ENCODE results near the gene CAB39.

CAB39 gene

DNA sequence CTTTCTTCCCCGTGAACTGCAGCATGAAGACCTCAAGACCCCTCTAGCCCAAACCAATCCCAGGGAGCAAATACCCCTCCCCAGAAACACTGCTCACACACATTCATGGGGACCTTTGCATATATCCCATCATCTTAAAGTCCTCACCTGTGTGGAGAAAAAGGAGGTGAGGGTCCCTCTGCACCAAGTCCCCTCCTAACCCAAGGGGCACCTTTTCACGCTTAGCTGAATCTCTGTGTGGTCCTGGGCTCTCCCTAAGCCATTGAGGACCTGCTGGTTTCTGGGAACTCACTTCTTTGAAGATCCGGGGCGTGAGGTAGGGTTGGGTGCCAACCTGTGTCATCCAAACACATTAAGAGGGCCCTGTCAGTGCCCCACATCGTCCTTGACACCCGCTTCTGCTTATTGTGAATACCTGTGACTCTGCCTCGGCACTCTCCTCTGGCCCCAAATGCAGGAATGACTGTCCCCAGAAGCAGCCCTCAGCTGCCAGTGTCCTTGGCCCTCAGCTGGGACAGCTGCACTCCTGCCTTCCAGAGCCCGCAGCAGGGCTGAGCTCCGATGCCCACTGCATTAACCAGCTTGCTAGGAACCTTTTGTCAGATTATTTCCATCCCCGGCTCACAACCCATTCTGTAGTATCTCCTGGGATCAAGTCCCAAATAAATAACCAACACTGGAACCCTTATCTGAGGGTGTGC is 110.8 kb downstream of the CAB39 start:
- no peak for DNase-seq

DNA sequence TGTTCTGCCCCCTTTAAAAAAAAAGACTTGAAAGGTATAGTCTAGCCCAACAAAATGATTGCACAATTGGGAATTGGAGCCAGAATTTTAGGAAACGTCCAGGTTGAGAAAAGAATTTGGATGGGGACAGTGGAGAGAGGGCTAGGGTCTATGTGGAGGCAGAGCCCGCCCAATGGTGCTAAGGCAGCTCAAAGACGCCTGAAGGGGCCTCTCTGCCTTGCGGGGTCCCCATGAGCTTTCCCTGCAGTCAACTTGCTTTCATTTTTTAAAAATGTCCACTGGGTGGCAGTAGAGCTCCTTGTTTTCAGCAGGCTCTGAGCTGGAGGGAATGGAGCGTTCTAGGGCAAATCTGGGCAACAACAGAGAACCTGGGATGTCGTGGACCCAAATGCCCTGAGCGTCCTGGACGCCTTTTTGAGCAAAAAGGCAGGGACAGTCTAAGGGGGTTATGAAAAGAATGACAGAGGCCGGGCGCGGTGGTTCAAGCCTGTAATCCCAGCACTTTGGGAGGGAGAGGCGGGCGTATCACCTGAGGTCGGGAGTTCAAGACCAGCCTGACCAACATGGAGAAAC is 111.8 kb downstream of the CAB39 start:
- DNase-seq: peak; percentile 63

DNA sequence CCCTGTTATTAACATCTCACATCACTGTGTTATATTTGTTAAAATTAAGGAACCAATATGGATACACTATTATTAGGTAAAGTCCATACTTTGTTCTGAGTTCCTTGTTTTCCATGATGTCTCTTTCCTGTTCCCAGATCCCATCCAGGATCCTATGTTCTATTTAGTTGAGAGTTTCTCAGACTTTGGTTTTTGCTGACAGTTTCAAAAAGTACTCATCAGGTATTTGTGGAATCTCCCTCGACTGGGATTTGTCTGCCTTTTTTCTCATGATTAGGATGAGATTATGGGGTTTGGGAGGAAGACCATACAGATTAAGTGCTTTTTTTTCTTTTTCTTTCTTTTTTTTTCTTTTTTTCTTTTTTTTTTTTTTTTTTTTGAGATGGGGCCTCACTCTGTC is 112.7 kb downstream of the CAB39 start:
- no peak for DNase-seq

DNA sequence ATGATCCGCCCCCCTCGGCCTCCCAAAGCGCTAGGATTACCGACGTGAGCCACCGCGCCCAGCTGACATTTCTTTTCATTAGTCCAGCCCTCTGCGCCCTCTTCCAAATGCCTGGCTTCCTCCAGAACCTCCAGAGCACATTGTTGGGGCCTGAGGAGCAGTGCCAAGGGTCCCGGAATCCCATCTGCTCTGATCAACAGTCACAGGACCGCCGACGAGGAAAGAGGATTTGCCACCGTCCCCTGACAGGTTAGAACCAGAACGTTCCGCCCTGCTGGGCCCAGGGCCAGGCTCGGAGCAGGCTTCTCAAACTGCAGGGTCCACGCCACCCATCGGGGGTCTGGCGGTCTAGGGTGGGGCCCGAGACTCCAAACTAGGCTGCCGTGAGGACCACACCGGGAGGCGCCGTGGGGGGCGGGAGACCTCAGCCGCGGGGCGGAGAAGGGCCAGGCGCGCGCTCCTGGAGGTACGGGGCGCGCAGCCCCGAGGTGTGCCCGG is 115.2 kb downstream of the CAB39 start:
- no peak for DNase-seq

DNA sequence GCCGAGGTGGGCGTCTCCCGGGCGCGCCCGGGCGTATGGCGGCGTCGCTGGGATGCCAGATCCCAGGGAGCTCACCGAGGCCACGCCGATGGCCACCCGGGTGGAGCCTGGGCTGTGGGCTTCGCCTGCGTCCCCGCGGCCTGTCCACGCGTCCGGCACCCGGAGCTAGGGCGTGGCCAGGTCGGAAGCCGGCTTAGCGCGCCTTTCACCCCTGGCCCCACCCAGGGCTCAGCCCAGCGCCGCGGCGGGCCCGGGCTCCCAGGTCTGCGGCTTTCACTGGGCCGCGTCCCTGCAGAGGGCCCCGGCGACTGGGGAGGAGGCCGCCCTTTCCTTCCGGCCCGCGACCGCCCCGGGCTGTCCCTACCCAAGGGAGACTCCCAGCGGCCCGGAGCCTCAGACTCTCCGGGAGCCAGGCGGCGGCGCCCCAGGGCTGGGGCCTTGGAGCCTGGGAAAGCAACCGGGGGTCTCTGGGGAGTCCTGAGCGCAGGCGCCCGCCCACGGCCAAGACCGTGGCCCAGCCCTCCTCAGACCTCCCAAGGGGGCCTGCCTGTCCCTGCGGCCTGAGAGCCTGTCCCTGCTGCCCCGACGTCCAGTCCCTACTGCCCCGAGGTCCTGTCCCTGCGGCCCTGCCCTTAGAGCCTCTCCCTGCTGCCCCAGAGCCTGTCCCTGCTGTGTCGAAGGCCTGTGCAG is 115.8 kb downstream of the CAB39 start:
- DNase-seq: no peak

DNA sequence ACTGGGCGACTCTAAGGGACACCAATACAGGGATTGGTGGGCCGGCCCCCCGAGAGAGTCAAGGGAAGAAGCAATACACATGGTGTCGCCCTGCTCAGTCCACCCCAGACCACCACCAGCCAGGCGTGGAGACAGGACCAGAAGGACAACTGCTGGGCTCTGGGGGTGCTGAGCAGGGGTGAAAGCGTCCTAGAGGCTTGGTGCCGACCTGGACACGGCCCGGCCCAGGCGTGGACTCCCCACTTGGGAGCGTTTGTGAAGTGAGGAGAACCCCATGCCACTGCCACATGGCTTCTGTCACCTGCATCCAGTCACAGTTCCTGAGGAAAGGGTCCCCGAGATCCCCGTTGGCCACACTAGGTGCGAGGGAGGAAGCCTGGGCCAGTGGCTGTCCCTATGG is 116.7 kb downstream of the CAB39 start:
- no peak for DNase-seq

DNA sequence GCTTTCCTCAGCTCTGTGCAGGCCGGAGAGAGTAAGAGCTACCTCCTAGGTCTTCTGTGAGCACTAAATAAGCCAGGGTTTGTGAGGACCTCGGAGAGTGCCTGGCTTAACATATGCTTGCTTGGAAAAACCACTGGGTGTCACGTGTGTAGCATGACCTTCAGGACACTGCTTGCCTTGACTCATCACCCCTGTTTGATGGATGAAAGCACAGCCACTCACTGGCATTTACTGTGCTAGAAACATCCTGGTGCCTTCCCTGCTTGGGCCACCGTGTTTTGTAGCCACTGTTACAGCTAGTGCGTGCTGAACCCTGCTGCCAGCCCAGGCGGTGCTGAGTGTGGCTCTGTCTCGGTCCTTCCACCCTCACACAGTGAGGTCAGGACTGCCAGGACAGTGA is 117.3 kb downstream of the CAB39 start:
- no peak for DNase-seq

DNA sequence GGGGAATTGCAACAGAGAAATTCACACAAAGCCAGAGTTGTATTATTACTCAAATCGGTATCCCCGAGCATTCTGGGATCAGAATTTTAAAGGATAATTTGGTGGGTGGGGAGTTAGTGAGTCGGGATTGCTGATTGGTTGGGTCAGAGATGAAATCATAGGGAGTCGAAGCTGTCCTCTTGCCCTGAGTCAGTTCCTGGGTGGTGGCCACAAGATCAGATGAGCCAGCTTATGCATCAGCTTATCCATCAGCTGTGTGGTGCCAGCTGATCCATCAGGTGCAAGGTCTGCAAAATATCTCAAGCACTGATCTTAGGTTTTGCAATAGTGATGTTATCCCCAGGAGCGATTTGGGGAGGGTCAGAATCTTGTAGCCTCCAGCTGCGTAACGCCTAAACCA is 117.8 kb downstream of the CAB39 start:
- no peak for DNase-seq

DNA sequence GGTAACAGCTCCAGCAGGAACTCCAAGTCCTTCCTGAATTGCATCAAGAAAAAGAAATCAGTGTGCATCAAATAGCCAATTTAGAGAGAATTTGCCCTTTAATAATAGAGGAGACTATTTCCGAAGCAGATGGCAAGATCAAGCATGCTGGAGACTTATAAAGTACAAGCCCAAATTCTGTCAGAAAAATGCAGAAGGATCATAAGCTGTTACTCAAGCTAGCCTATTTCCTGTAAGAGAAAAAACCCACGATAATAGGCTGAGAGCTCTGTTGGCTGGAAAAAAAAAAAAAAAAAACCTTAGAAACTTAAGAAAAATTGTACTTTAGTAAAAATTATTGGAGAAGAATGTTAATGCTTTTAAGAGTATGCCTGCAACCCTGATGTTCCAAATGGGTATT is 127.7 kb downstream of the CAB39 start:
- no peak for DNase-seq

DNA sequence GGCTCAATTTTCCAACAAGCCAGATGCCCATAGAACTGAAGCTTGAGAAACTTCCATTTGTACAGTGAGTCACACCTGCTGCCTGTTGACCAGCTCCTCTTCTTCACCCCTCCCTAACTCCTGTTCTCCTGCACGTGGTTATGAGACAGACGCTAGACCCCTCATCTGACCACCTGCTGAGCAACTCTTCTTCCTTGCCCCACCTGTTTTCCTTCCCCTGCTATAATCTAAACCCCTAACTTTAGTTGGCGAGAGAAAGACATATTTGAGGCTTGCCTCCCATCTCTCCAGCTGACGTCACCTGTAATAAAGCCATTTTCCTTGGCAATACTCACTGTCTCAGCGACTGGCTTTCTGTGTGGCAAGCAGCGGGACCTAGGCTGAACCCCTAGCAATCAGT is 129.8 kb downstream of the CAB39 start:
- DNase-seq: no peak

DNA sequence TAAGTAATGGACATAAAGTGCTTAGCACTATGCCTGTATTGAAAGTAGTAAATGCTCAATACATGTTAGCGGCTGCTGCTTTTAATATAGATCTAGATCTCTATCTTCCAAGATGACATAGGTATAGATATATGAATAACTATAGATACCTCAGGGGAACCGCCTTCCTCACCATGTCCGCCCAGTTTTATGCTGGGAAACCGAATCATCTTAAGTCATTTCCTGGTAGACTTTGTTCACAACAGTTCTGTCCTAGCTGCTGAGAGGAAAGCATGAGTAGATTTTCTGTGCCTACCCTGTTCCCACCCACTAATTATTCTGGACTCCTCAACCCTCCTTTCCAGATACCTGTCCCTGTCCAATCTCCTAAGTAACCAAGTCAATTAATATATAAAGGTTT is 130.5 kb downstream of the CAB39 start:
- no peak for DNase-seq

DNA sequence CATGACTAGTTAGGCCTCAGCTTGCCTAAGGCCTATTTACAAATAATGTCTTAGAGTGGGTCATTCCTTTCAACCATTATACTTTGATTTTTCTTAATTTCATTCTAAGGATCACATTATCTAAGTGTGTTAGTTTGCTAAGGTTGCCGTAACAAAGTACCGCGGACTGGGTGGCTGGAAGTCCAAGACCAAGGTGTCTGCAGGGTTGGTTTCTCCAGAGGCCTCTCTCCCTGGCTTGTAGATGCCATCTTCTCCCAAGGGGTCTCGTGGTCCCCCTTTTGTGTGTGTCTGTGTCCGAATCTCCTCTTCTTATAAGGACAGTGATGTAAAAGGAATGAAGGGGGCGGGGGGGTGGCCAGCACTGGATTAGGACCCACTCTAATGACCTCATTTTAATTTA is 133.7 kb downstream of the CAB39 start:
- DNase-seq: no peak

DNA sequence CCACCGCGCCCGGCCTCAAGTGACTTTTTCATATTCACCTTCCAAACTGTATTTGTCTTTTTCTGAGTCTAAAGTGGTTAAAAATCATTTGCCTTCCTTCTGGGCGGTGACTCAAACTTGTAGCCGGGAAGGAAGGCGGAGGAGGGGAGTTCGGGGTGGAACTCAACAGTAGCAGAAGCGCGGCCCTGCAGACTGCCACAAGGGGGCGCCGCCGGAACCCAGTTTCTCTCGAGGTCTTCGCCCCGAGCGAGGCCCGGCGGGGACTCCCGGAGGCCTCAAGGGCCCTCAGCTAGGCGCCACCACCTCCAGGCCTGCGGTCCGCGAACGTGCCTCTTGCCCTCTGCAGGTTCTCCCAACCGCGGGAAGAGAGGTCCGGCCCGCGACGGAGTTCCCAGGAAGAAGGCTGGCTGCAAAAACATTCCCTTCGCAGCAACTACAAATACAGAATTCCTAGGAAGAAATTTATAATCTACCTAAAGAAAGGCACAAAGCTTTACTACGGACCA is 135.3 kb downstream of the CAB39 start:
- DNase-seq: peak; percentile 71

DNA sequence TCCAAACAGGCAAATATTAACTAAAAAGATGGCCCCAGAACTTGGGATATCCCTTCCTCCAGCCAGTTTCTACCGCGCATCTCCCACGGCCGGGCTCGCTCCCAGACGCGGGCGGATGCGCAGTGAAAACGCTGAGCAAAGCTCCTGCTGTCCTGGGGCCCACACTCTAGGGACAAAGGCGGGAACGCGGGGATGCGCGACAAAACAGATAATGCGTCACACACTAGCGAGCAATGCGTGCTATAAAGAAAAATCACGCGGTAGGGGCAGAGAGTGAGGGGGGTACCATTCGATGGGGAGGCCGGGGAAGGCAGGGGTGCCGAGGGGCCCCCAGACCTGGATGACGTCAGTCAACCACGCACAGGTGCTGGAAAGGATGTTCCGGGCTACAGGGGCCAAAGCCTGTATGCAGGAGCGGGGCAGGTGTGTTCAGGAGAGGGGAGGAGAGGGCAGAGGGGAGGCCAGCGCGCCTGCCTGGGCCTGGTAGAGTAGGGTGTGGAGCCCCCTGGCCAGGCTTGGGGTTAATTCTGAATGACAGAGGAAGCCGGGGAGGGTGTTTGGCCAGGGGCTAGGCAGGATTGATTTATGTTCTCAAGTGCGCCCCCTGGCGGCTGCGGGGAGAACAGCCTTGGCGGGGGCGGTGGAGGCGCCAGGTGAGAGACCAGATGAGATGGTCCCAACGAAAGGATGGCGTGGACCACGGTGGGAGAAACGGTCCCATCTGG is 137.2 kb downstream of the CAB39 start:
- no peak for DNase-seq

DNA sequence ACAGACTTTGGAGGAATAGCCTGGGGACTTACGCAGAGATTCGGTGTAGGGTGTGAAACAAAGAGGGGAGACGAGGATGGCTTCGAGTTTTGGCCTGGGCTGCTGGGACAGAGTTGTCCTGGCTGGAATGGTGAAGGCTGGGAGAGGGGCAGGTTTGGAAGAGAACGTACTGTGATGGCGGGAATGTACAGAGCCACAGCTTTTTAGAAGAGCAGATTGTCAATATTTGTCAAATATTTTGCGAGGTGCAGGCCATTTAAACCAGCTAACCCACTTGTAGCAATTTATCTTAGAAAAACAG is 137.7 kb downstream of the CAB39 start:
- DNase-seq: no peak

DNA sequence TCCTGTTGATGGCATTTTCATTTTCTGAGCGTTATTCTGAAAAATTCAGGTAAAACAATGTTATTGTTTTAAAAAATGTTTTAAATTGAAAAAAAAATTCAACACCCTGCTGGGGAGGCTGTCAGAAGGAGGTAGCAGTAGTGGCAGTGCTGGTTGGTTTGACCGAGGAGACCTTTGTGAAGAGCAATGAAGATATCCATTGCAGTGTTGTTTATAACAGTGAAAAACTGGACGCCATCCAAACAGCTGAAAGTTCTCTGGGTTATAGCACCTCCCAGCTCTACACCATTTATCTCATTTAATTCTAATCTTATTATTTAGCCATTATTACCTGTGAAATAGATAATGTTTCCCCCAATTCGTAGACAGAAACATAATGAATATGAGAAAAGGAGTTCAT is 139.5 kb downstream of the CAB39 start:
- no peak for DNase-seq

DNA sequence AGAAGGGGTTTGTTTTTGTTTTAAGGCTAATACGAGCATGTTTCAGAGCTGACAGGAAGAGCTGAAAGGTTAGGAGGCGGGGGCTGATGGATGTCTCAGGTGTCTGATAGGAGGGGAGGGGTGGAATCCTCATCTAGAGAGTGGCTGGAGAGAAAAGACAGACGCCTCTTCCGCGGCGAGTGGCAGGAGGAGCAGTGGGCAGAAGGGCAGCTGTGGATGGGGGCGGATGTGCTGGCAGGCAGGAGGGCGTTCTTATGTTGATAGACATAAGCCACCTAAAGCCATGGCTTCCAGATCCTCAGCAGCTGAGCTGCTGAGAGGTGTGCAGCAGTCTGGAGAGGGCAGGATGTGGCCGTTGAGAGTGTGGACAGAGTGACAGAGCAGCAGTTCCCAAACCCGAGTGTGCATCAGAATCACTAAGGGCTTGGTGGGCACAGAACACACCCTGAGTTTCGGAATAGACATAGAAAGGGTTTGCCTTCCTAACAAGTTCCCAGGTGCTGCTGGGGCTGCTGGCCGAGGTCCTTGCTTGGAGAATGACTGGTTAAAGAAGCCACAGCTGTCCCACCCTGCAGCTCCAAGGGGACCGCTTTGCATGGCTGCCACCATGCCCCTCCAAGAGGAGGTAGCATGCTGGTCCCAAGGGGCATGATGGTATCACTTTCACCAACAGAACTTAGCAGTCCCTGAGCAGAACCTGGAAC is 149.1 kb downstream of the CAB39 start:
- no peak for DNase-seq

DNA sequence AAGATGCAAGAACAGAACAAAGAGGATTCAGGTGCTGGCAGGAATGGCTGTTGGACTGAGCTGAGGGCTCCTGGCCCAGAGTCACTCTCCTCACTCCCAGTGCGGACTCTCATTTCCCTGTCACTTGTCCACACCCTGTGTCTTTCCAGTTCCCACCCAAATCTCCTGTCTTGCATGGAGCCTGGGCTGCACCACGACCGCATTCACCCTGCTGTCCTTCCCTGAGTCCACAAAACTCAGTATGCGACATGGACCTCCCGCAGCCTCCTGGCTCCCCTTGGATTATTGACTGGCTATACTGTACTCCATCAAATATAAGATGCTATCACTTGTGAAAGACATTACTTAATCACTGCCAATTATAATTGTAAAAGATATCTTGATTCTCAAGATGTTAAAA is 149.7 kb downstream of the CAB39 start:
- DNase-seq: no peak

DNA sequence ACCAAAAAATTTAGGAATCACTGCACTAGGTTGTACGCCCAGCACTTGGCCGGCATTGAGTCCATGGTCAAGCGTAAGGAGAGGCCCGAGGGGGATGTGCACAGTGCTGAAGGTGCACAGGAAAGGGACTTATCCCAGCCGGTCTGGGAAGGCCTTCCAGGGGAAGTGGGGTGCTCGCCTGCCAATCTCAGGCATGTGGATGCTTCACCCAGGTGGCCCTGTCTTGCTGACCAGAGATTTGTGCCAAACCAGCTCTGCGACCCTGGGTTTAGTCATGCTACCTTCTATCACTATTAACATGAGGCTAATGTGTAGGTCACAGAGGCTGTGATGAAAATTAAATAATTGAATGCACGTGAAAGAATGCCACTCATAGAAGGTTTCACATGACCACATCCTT is 150.4 kb downstream of the CAB39 start:
- DNase-seq: no peak

DNA sequence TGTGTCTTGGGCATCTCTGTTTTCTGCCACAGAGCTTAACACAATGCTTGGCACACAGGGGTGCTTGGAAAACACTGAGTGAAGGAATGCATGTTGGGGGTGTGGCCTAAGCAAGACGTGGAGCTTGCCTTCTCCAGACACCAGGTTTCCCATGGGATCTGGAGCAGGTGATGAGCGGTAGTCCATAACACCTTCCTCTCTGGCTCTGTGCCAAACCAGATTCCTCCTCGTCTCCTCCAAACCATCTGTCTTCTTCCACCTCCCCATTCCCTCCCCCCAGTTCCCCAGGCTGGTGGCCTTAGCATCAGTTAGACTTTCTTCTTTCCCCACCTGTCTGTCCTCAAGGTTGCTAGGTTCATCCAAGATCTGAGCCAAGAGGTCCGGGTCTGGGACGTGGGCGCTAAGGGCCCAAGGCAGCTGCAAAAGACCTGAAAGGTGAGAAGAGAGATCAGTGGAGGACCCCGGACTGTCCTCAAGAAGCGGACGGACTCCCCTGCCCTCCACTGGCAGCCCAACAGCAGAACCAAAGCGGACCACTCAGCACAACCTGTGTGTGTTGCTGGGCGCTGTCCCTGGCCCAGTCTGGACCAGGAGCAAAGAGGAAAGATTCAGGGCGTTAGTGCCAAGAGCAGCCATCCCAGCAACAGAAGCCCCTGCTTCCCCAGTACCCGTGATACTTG is 150.9 kb downstream of the CAB39 start:
- no peak for DNase-seq

DNA sequence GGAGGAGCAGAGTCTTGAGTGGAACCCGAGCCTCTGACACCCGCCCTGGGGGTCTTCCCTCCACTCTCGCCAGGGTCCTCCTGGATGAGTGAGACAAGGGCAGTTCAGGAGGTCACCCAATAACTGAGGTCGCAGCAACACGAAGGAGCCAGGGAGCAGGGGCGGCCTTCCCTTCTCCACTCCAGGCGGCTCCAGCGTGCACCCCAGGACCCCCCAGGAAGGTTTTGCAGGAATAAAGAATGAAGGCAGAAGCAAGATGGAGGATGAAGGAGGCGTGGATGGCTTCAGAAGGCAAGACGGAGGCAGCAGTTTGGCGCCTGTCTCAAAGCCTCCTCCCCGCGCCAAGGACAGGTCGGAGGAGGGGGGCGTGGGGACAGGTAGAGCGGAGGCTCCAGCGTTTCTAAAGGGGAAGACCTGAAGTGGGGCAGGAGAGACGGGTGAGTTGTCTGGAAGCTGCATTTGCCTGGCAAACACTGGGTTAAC is 151.5 kb downstream of the CAB39 start:
- no peak for DNase-seq

DNA sequence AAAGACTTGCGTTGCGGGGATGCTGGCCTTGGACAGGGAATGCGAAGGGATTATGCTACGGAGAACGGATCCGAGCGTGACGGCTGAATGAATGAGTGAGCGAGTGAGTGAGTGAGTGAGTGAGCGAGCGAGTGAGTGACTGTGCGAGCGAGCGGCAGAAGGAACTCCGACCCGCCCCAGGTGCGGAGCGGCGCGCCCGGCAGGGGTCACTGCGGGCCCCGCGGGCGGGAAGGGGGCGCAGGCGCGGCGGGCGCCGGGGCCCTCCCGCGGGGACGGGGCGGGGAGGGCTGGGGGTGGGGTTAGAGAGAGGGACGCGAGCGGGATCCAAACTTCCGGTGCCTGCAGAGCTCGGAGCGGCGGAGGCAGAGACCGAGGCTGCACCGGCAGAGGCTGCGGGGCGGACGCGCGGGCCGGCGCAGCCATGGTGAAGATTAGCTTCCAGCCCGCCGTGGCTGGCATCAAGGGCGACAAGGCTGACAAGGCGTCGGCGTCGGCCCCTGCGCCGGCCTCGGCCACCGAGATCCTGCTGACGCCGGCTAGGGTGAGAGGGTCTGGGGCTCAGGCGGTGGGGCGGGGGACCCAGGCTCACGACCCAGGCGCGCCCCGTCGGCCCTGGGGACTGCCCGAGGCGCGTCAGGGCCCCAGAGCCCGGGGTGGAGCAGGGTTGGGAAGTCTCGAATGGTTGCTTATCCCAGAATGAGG is 152.1 kb downstream of the CAB39 start, which contains the start of gene ITM2C:
ITM2C (plus strand) TSS at position 338 of the 702 bp plus-strand sequence; CDS start at position 422, 84 bp downstream.
- peak; percentile 45 for DNase-seq

All from kidney glomerular epithelial cell (primary cell).